Measurements from ENCODE around the gene AAR2. TPM values are rescaled to one million over a fixed set of nuclear protein-coding genes. Genes with fewer than 3 reads are reported as not detected.

AAR2 gene
- total RNA-seq, 1 experiment from 2014 or later = 45.1 TPM

GRCh38 chr20:36251426-36251825 lies 15.1 kb downstream of the AAR2 start:
- DNase-seq (ENCODE audit: low read depth) = no peak
- in situ Hi-C loops (cut with HindIII; ENCODE audit: low pct_unique_long_range_greater_than_20kb, low sequenced_read_pairs) = no loop called here

- in situ Hi-C loops (cut with HindIII; ENCODE audit: low pct_unique_long_range_greater_than_20kb, low sequenced_read_pairs) = no loop called here
- no peak for DNase-seq (ENCODE audit: low read depth)
Observed at GRCh38 chr20:36252511-36252910, 16.2 kb downstream of the AAR2 start.

GRCh38 chr20:36253036-36253435 lies 16.8 kb downstream of the AAR2 start:
- DNase-seq (ENCODE audit: low read depth) = no peak
- in situ Hi-C loops (cut with HindIII; ENCODE audit: low pct_unique_long_range_greater_than_20kb, low sequenced_read_pairs) = no loop called here

- no peak for DNase-seq (ENCODE audit: low read depth)
- in situ Hi-C loops (cut with HindIII; ENCODE audit: low pct_unique_long_range_greater_than_20kb, low sequenced_read_pairs) = no loop called here
Observed at GRCh38 chr20:36254076-36254475, 17.8 kb downstream of the AAR2 start.

- no peak for DNase-seq (ENCODE audit: low read depth)
- in situ Hi-C loops (cut with HindIII; ENCODE audit: low pct_unique_long_range_greater_than_20kb, low sequenced_read_pairs) = no loop called here
Observed at GRCh38 chr20:36255445-36255844, 19.2 kb downstream of the AAR2 start.

- no peak for DNase-seq (ENCODE audit: low read depth)
- in situ Hi-C loops (cut with HindIII; ENCODE audit: low pct_unique_long_range_greater_than_20kb, low sequenced_read_pairs) = no loop called here
Observed at GRCh38 chr20:36259177-36260061, 23.1 kb downstream of the AAR2 start.

- no peak for DNase-seq (ENCODE audit: low read depth)
- in situ Hi-C loops (cut with HindIII; ENCODE audit: low pct_unique_long_range_greater_than_20kb, low sequenced_read_pairs) = no loop called here
Observed at GRCh38 chr20:36260316-36260715, 24.0 kb downstream of the AAR2 start.

- in situ Hi-C loops (cut with HindIII; ENCODE audit: low pct_unique_long_range_greater_than_20kb, low sequenced_read_pairs) = no loop called here
- no peak for DNase-seq (ENCODE audit: low read depth)
Observed at GRCh38 chr20:36261389-36262105, 25.3 kb downstream of the AAR2 start.

GRCh38 chr20:36262440-36262839 lies 26.2 kb downstream of the AAR2 start:
- no peak for DNase-seq (ENCODE audit: low read depth)
- in situ Hi-C loops (cut with HindIII; ENCODE audit: low pct_unique_long_range_greater_than_20kb, low sequenced_read_pairs) = no loop called here

GRCh38 chr20:36264426-36265246 lies 28.4 kb downstream of the AAR2 start:
- in situ Hi-C loops (cut with HindIII; ENCODE audit: low pct_unique_long_range_greater_than_20kb, low sequenced_read_pairs) = no loop called here
- DNase-seq (ENCODE audit: low read depth) = no peak

- in situ Hi-C loops (cut with HindIII; ENCODE audit: low pct_unique_long_range_greater_than_20kb, low sequenced_read_pairs) = no loop called here
- DNase-seq (ENCODE audit: low read depth) = no peak
Observed at GRCh38 chr20:36266189-36266588, 29.9 kb downstream of the AAR2 start.

- DNase-seq (ENCODE audit: low read depth) = no peak
- in situ Hi-C loops (cut with HindIII; ENCODE audit: low pct_unique_long_range_greater_than_20kb, low sequenced_read_pairs) = no loop called here
Observed at GRCh38 chr20:36267605-36268381, 31.5 kb downstream of the AAR2 start.

GRCh38 chr20:36268440-36269342 lies 32.4 kb downstream of the AAR2 start:
- in situ Hi-C loops (cut with HindIII; ENCODE audit: low pct_unique_long_range_greater_than_20kb, low sequenced_read_pairs) = no loop called here
- no peak for DNase-seq (ENCODE audit: low read depth)

- in situ Hi-C loops (cut with HindIII; ENCODE audit: low pct_unique_long_range_greater_than_20kb, low sequenced_read_pairs) = no loop called here
Observed at GRCh38 chr20:36269507-36269906, 33.2 kb downstream of the AAR2 start.

GRCh38 chr20:36270744-36271638 lies 34.7 kb downstream of the AAR2 start:
- DNase-seq (ENCODE audit: low read depth) = no peak
- in situ Hi-C loops (cut with HindIII; ENCODE audit: low pct_unique_long_range_greater_than_20kb, low sequenced_read_pairs) = no loop called here

More at GRCh38 chr20:36269507-36269906, 33.2 kb downstream of the AAR2 start:
- DNase-seq (ENCODE audit: low read depth) = no peak
